HEK293T (cell line): ENCODE data around the gene KLHDC10.

Source experiments
- BHLHE40 ChIP-seq: fragments of 450-650 bp; IDR thresholded peaks from 2 replicates; pipeline ENCODE4 v1.6.1; 2016; ENCODE audit warnings: mild to moderate bottlenecking, moderate library complexity, borderline replicate concordance
- SP1 ChIP-seq: fragments of 450-650 bp; IDR thresholded peaks from 2 replicates; pipeline ENCODE4 v1.6.1; 2017

DNA sequence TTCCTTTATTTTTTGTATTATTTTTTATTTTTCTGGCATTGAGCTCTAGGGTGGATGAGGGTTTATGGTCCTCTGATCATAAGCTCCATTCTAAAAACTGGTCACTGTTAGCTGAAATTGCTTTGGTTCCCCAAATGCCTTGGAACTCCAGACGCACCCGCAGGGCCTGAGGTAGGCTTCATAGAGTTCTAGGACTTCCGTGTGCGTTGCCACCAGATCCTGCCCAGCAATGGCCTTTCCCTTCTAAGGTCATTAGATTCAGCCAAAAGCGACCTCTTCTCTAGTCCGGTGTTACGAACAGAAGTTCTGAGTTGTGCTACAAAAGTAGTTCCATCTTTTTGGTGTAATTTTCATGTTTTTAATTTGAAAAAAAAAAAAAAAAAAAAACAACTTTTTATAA is 64.4 kb downstream of the KLHDC10 start:
- TF ChIP-seq BHLHE40 (no peak), SP1 (no peak)
